Vagina (tissue), 2 donors: ENCODE data around the gene B3GNT2. TPM values are rescaled to one million over a fixed set of nuclear protein-coding genes. Genes with fewer than 3 reads are reported as not detected.

ENCODE experiments used
- DNase-seq, 2 donors: peaks; one replicate each; pipeline ENCODE4 v3.0.0-alpha.2; 2017; ENCODE audit errors: extremely low spot score in 2 of 2
- H3K27ac ChIP-seq: fragments of 200-600 bp; sonication (generic); one replicate; pipeline ENCODE4 v1.5.1; 2019
- H3K27me3 ChIP-seq: fragments of 200-600 bp; sonication (generic); one replicate; pipeline ENCODE4 v1.5.1; 2019
- H3K36me3 ChIP-seq, 2 donors: fragments of 200-600 bp; sonication (generic); one replicate each; pipeline ENCODE4 v1.5.1; 2017 to 2019
- H3K4me1 ChIP-seq: fragments of 200-600 bp; sonication (generic); one replicate; pipeline ENCODE4 v1.5.1; 2019
- H3K4me3 ChIP-seq, 2 donors: fragments of 200-600 bp; sonication (generic); 1 replicate in 1 of 2; 2 replicates in 1 of 2; pipeline ENCODE4 v1.5.1; 2016 to 2019
- H3K9me3 ChIP-seq: fragments of 200-600 bp; sonication (generic); one replicate; pipeline ENCODE4 v1.5.1; 2019
- CTCF ChIP-seq, 3 experiments: fragments of 450-650 bp in 2 of 3; fragments of 200-600 bp in 1 of 3; sonication (generic) in 1 of 3; IDR thresholded peaks; one replicate each; pipeline ENCODE4 v1.5.1; 2017 to 2019; ENCODE audit warnings: antibody characterized with exemption in 3 of 3, mild to moderate bottlenecking in 2 of 3, moderate library complexity in 2 of 3
- POLR2A ChIP-seq, 2 donors: fragments of 450-650 bp; IDR thresholded peaks; one replicate each; pipeline ENCODE4 v1.6.1; 2017; ENCODE audit warnings: antibody characterized with exemption in 2 of 2, mild to moderate bottlenecking in 2 of 2, moderate library complexity in 2 of 2
- POLR2AphosphoS5 ChIP-seq, 2 donors: sonication (generic); formaldehyde crosslinking; IDR thresholded peaks; one replicate each; pipeline ENCODE4 v1.9.0; 2017; ENCODE audit warnings: antibody characterized with exemption in 2 of 2, mild to moderate bottlenecking in 2 of 2, low read depth in 1 of 2; ENCODE audit not compliant: insufficient read depth in 1 of 2
- intact Hi-C: fragments of 100-400 bp; cut with DNase I; formaldehyde crosslinking; loops from one replicate; pipeline ENCODE4 v1.15.1; 2023
- total RNA-seq: library from RNA; depleted of rRNA; stranded (reverse); fragments of >200 nt; gene quantifications from one replicate; pipeline ENCODE4 v1.2.3, GENCODE V29; 2016

Gene B3GNT2
- total RNA-seq, 1 donor from 2014 or later: 18.9 TPM

GRCh38 chr2:62215306-62216064 is 19.6 kb downstream of the B3GNT2 start:
- H3K36me3 ChIP-seq: no peaks in the 10 kb centered on the region
- H3K9me3 ChIP-seq: no peaks in the 10 kb centered on the region
- DNase-seq: no peak
- no peak for TF ChIP-seq POLR2AphosphoS5 (IDR thresholded peaks at IDR 0.05; ENCODE audit: insufficient read depth in 1 of 2, low read depth in 1 of 2)
- no peak for TF ChIP-seq POLR2A (IDR thresholded peaks at IDR 0.05)
- TF ChIP-seq CTCF (IDR thresholded peaks at IDR 0.05): no peak
- no peaks in the 10 kb centered on the region for H3K27me3 ChIP-seq
- H3K4me3 ChIP-seq: no peak overlapping the region
- peak overlapping the region; percentile 87 for H3K27ac ChIP-seq
- peaks cover 68% of the 10 kb centered on the region for H3K4me1 ChIP-seq
- intact Hi-C loops: no loop called here

GRCh38 chr2:62216113-62216512 is 20.2 kb downstream of the B3GNT2 start:
- Histone ChIP-seq H3K27ac (peak overlapping the region; percentile 87), H3K4me3 (no peak overlapping the region), H3K9me3 (no peaks in the 10 kb centered on the region), H3K36me3 (no peaks in the 10 kb centered on the region), H3K27me3 (no peaks in the 10 kb centered on the region), H3K4me1 (peaks cover 74% of the 10 kb centered on the region)
- intact Hi-C loops: no loop called here
- no peak for TF ChIP-seq POLR2A (IDR thresholded peaks at IDR 0.05)
- TF ChIP-seq CTCF (IDR thresholded peaks at IDR 0.05): no peak
- no peak for TF ChIP-seq POLR2AphosphoS5 (IDR thresholded peaks at IDR 0.05; ENCODE audit: insufficient read depth in 1 of 2, low read depth in 1 of 2)
- DNase-seq: no peak

GRCh38 chr2:62216616-62217015 is 20.7 kb downstream of the B3GNT2 start:
- Histone ChIP-seq H3K27ac (peak overlapping the region; percentile 87), H3K36me3 (no peaks in the 10 kb centered on the region), H3K4me3 (no peak overlapping the region), H3K4me1 (peaks cover 79% of the 10 kb centered on the region), H3K9me3 (no peaks in the 10 kb centered on the region), H3K27me3 (no peaks in the 10 kb centered on the region)
- TF ChIP-seq POLR2AphosphoS5 (IDR thresholded peaks at IDR 0.05; ENCODE audit: insufficient read depth in 1 of 2, low read depth in 1 of 2) (peak; percentile 24 to 66), CTCF (IDR thresholded peaks at IDR 0.05) (no peak), POLR2A (IDR thresholded peaks at IDR 0.05) (no peak)
- intact Hi-C loops: no loop called here
- no peak for DNase-seq

- Histone ChIP-seq H3K9me3 (no peaks in the 10 kb centered on the region), H3K27me3 (no peaks in the 10 kb centered on the region), H3K4me1 (peaks cover 79% of the 10 kb centered on the region), H3K36me3 (no peaks in the 10 kb centered on the region), H3K4me3 (no peak overlapping the region), H3K27ac (peak overlapping the region; percentile 87)
- TF ChIP-seq CTCF (IDR thresholded peaks at IDR 0.05): no peak
- TF ChIP-seq POLR2A (IDR thresholded peaks at IDR 0.05): no peak
- TF ChIP-seq POLR2AphosphoS5 (IDR thresholded peaks at IDR 0.05; ENCODE audit: insufficient read depth in 1 of 2, low read depth in 1 of 2): no peak
- intact Hi-C loops: no loop called here
- DNase-seq: no peak
Measured at GRCh38 chr2:62217421-62217820, 21.5 kb downstream of the B3GNT2 start.

- TF ChIP-seq CTCF (IDR thresholded peaks at IDR 0.05) (no peak), POLR2AphosphoS5 (IDR thresholded peaks at IDR 0.05; ENCODE audit: insufficient read depth in 1 of 2, low read depth in 1 of 2) (peak in 1 of 2 donors; percentile 38), POLR2A (IDR thresholded peaks at IDR 0.05) (no peak)
- peaks cover 78% of the 10 kb centered on the region for H3K4me1 ChIP-seq
- DNase-seq: no peak
- H3K27me3 ChIP-seq: no peaks in the 10 kb centered on the region
- intact Hi-C loops: loop anchor here (2.0 kb wide), 1 partner anchor 19 kb away; no protein-coding TSS in a partner anchor
- no peaks in the 10 kb centered on the region for H3K9me3 ChIP-seq
- H3K36me3 ChIP-seq: peaks cover 0 to 5% of the 10 kb centered on the region in 2 donors
- peak overlapping the region; percentile 87 for H3K27ac ChIP-seq
- H3K4me3 ChIP-seq: no peak overlapping the region
Measured at GRCh38 chr2:62217970-62218369, 22.1 kb downstream of the B3GNT2 start.
